ENCODE results near the gene VPS26A. TPM values are rescaled to one million over a fixed set of nuclear protein-coding genes. Genes with fewer than 3 reads are reported as not detected.

VPS26A gene
- total and polyA plus RNA-seq, 2 donors (not counting 1 experiment from before 2014, with no cell fraction given) = 44.1 to 57.1 TPM

GRCh38 chr10:69186524-69186923 is 62.5 kb downstream of the VPS26A start:
- no peak for TF ChIP-seq EZH2 (IDR thresholded peaks at IDR 0.05; ENCODE audit: low read length, missing control alignments)
- TF ChIP-seq, protein P1, sequence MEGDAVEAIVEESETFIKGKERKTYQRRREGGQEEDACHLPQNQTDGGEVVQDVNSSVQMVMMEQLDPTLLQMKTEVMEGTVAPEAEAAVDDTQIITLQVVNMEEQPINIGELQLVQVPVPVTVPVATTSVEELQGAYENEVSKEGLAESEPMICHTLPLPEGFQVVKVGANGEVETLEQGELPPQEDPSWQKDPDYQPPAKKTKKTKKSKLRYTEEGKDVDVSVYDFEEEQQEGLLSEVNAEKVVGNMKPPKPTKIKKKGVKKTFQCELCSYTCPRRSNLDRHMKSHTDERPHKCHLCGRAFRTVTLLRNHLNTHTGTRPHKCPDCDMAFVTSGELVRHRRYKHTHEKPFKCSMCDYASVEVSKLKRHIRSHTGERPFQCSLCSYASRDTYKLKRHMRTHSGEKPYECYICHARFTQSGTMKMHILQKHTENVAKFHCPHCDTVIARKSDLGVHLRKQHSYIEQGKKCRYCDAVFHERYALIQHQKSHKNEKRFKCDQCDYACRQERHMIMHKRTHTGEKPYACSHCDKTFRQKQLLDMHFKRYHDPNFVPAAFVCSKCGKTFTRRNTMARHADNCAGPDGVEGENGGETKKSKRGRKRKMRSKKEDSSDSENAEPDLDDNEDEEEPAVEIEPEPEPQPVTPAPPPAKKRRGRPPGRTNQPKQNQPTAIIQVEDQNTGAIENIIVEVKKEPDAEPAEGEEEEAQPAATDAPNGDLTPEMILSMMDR (conservative IDR thresholded peaks at IDR 0.05 in 1 of 2, IDR thresholded peaks at IDR 0.05 in 1 of 2; ENCODE audit: low read depth in 1 of 2, low read length in 2 of 2) = no peak
- H3K9me3 ChIP-seq (ENCODE audit: control insufficient read depth, insufficient read depth, low read depth, low read length) = no peaks in the 10 kb centered on the region
- no peak for DNase-seq (ENCODE audit: low read depth in 2 of 2)
- no peak overlapping the region for H2AFZ ChIP-seq (ENCODE audit: low read length)
- no peaks in the 10 kb centered on the region for H4K20me1 ChIP-seq (ENCODE audit: control insufficient read depth, extremely low read depth, insufficient read depth, low read length)
- H3K27ac ChIP-seq (ENCODE audit: insufficient read depth, low read length) = no peak overlapping the region
- peaks cover 28% of the 10 kb centered on the region for H3K79me2 ChIP-seq (ENCODE audit: control insufficient read depth, insufficient read depth, low read length)
- H3K36me3 ChIP-seq (ENCODE audit: control insufficient read depth, insufficient read depth, low read length) = peaks cover 7% of the 10 kb centered on the region
- no peaks in the 10 kb centered on the region for H3K4me1 ChIP-seq (ENCODE audit: control insufficient read depth, extremely low read depth, insufficient read depth, low read length)
- H3K27me3 ChIP-seq (ENCODE audit: control insufficient read depth, insufficient read depth, low read length) = no peaks in the 10 kb centered on the region
- no peak overlapping the region for H3K9ac ChIP-seq (ENCODE audit: insufficient read depth, low read length)
- H3K4me2 ChIP-seq (ENCODE audit: extremely low read depth, insufficient read depth, low read length) = no peak overlapping the region
- H3K4me3 ChIP-seq (replicated peaks in 1 of 4; ENCODE audit: control extremely low read depth in 1 of 4, insufficient read depth in 1 of 4, low read depth in 3 of 4, low read length in 4 of 4) = no peak overlapping the region

- TF ChIP-seq, protein P1 (conservative IDR thresholded peaks at IDR 0.05 in 1 of 2, IDR thresholded peaks at IDR 0.05 in 1 of 2; ENCODE audit: low read depth in 1 of 2, low read length in 2 of 2) = no peak
- no peak for TF ChIP-seq EZH2 (IDR thresholded peaks at IDR 0.05; ENCODE audit: low read length, missing control alignments)
- no peak for DNase-seq (ENCODE audit: low read depth in 2 of 2)
- no peaks in the 10 kb centered on the region for H3K9me3 ChIP-seq (ENCODE audit: control insufficient read depth, insufficient read depth, low read depth, low read length)
- no peak overlapping the region for H3K4me3 ChIP-seq (replicated peaks in 1 of 4; ENCODE audit: control extremely low read depth in 1 of 4, insufficient read depth in 1 of 4, low read depth in 3 of 4, low read length in 4 of 4)
- H3K27ac ChIP-seq (ENCODE audit: insufficient read depth, low read length) = no peak overlapping the region
- no peaks in the 10 kb centered on the region for H3K36me3 ChIP-seq (ENCODE audit: control insufficient read depth, insufficient read depth, low read length)
- no peak overlapping the region for H3K9ac ChIP-seq (ENCODE audit: insufficient read depth, low read length)
- H3K27me3 ChIP-seq (ENCODE audit: control insufficient read depth, insufficient read depth, low read length) = no peaks in the 10 kb centered on the region
- H3K79me2 ChIP-seq (ENCODE audit: control insufficient read depth, insufficient read depth, low read length) = no peaks in the 10 kb centered on the region
- no peak overlapping the region for H2AFZ ChIP-seq (ENCODE audit: low read length)
- H3K4me1 ChIP-seq (ENCODE audit: control insufficient read depth, extremely low read depth, insufficient read depth, low read length) = no peaks in the 10 kb centered on the region
- H4K20me1 ChIP-seq (ENCODE audit: control insufficient read depth, extremely low read depth, insufficient read depth, low read length) = no peaks in the 10 kb centered on the region
- no peak overlapping the region for H3K4me2 ChIP-seq (ENCODE audit: extremely low read depth, insufficient read depth, low read length)
These were observed 77.1 kb downstream of the VPS26A start for GRCh38 chr10:69201045-69201444.

DNA sequence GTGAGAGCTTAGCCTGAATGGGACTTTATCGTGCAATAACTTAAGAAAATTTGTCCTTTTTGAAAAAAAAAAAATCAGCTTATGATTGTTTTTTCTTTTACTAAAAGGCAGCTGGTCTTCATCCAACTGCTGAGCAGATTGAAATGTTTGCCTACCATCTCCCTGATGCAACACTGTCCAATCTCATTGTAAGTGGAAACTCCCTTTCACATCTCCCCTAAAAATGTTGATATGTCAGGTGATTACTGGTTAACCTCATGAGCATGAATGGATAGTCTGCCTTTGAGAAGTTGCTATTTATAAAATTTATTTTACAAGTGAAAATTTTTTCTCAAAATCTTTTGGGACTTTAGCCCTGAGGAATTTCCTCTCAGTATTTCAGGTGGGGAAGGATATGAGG is 78.4 kb downstream of the VPS26A start:
- no peak overlapping the region for H2AFZ ChIP-seq (ENCODE audit: low read length)
- TF ChIP-seq EZH2 (IDR thresholded peaks at IDR 0.05; ENCODE audit: low read length, missing control alignments) = no peak
- TF ChIP-seq, protein P1 (conservative IDR thresholded peaks at IDR 0.05 in 1 of 2, IDR thresholded peaks at IDR 0.05 in 1 of 2; ENCODE audit: low read depth in 1 of 2, low read length in 2 of 2) = no peak
- H3K36me3 ChIP-seq (ENCODE audit: control insufficient read depth, insufficient read depth, low read length) = no peaks in the 10 kb centered on the region
- no peaks in the 10 kb centered on the region for H3K27me3 ChIP-seq (ENCODE audit: control insufficient read depth, insufficient read depth, low read length)
- H3K9ac ChIP-seq (ENCODE audit: insufficient read depth, low read length) = no peak overlapping the region
- H3K4me2 ChIP-seq (ENCODE audit: extremely low read depth, insufficient read depth, low read length) = no peak overlapping the region
- peak in 1 of 2 donors; percentile 90 for DNase-seq (ENCODE audit: low read depth in 2 of 2)
- H3K9me3 ChIP-seq (ENCODE audit: control insufficient read depth, insufficient read depth, low read depth, low read length) = no peaks in the 10 kb centered on the region
- H3K4me1 ChIP-seq (ENCODE audit: control insufficient read depth, extremely low read depth, insufficient read depth, low read length) = no peaks in the 10 kb centered on the region
- H3K79me2 ChIP-seq (ENCODE audit: control insufficient read depth, insufficient read depth, low read length) = no peaks in the 10 kb centered on the region
- no peak overlapping the region for H3K4me3 ChIP-seq (replicated peaks in 1 of 4; ENCODE audit: control extremely low read depth in 1 of 4, insufficient read depth in 1 of 4, low read depth in 3 of 4, low read length in 4 of 4)
- H3K27ac ChIP-seq (ENCODE audit: insufficient read depth, low read length) = no peak overlapping the region
- H4K20me1 ChIP-seq (ENCODE audit: control insufficient read depth, extremely low read depth, insufficient read depth, low read length) = no peaks in the 10 kb centered on the region

Measured in fibroblast of lung (primary cell).